ENCODE data around the gene CBARP. TPM values are rescaled to one million over a fixed set of nuclear protein-coding genes. Genes with fewer than 3 reads are reported as not detected.

CBARP gene
- total and polyA plus RNA-seq, 2 of the 13 experiments (the other 11 are each of a cell fraction or from before 2014, with no cell fraction given), result 1.2 to 1.4 TPM

DNA sequence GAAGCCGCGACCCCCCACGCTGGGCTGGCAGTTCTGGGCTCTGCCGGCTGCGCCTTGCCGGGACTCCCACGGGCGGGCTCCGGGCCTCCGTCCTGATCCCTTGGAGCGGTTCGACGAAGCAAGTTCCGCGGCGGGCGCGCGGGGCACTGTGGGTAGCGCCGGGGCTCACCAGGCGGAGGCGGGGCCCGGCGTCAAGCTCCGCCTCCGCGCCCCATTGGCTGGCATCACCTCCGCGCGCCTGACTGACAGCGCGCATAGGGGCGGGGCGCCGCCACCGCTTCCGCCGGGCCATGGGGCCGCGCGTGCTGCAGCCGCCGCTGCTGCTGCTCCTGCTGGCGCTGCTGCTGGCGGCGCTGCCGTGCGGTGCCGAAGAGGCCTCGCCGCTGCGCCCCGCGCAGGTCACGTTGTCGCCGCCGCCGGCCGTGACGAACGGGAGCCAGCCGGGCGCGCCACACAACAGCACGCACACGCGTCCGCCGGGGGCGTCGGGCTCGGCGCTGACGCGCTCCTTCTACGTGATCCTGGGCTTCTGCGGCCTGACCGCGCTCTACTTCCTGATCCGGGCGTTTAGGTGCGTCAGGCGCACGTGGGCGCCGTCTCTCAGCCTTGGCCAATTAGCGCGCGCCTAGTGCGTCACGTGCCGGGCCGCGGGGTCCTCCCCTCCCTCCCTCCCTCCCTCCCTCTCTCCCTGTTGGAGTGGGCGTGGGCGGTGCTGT lies 37.6 kb upstream of the CBARP start, which contains the start of gene FAM174C (continued):
- TF ChIP-seq ZNF607 (CRISPR knock-in tag; IDR thresholded peaks at IDR 0.05; ENCODE audit: borderline replicate concordance) (peak; percentile 46), RBM39 (IDR thresholded peaks at IDR 0.05; ENCODE audit: low read depth, low read length, poor library complexity, severe bottlenecking) (no peak), NCOA2 (CRISPR knock-in tag; IDR thresholded peaks at IDR 0.05) (peak; percentile 24; the same call in 1 of the 2 replicates), ZNF468 (CRISPR knock-in tag; IDR thresholded peaks at IDR 0.05) (no peak), CENPT (CRISPR knock-in tag; IDR thresholded peaks at IDR 0.05; ENCODE audit: low read depth) (0 out of 2 replicates have a peak, but pooled peaks have one; percentile 65), HDAC1 (CRISPR knock-in tag; IDR thresholded peaks at IDR 0.05) (peak; percentile 2; the same call in 1 of the 2 replicates), U2AF2 (IDR thresholded peaks at IDR 0.05; ENCODE audit: low read depth, low read length) (0 out of 2 replicates have a peak, but pooled peaks have one; percentile 21), GLI4 (CRISPR knock-in tag; IDR thresholded peaks at IDR 0.05; ENCODE audit: borderline replicate concordance) (0 out of 2 replicates have a peak, but pooled peaks have one; percentile 90), HMG20A (CRISPR knock-in tag; IDR thresholded peaks at IDR 0.05; ENCODE audit: borderline replicate concordance) (no peak)
- TF ChIP-seq, protein P1, sequence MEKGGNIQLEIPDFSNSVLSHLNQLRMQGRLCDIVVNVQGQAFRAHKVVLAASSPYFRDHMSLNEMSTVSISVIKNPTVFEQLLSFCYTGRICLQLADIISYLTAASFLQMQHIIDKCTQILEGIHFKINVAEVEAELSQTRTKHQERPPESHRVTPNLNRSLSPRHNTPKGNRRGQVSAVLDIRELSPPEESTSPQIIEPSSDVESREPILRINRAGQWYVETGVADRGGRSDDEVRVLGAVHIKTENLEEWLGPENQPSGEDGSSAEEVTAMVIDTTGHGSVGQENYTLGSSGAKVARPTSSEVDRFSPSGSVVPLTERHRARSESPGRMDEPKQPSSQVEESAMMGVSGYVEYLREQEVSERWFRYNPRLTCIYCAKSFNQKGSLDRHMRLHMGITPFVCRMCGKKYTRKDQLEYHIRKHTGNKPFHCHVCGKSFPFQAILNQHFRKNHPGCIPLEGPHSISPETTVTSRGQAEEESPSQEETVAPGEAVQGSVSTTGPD (CRISPR knock-in tag; IDR thresholded peaks at IDR 0.05), result no peak
- TF ChIP-seq, protein P2, sequence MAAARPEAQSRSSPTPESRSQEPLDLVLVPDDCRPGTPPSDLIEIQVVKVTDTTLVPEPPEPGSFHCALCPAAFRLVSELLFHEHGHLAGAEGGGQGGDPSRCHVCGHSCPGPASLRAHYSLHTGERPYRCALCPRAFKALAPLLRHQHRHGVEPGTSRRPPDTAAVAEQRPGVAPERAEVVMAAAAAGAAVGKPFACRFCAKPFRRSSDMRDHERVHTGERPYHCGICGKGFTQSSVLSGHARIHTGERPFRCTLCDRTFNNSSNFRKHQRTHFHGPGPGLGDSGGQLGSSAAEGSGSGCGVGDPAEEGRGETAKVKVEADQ (CRISPR knock-in tag; IDR thresholded peaks at IDR 0.05; ENCODE audit: borderline replicate concordance), result peak; percentile 68; the same call in 1 of the 2 replicates
- TF ChIP-seq, protein P3, sequence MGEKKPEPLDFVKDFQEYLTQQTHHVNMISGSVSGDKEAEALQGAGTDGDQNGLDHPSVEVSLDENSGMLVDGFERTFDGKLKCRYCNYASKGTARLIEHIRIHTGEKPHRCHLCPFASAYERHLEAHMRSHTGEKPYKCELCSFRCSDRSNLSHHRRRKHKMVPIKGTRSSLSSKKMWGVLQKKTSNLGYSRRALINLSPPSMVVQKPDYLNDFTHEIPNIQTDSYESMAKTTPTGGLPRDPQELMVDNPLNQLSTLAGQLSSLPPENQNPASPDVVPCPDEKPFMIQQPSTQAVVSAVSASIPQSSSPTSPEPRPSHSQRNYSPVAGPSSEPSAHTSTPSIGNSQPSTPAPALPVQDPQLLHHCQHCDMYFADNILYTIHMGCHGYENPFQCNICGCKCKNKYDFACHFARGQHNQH (CRISPR knock-in tag; IDR thresholded peaks at IDR 0.05), result peak; percentile 22; the same call in 1 of the 2 replicates
- TF ChIP-seq, protein P4, sequence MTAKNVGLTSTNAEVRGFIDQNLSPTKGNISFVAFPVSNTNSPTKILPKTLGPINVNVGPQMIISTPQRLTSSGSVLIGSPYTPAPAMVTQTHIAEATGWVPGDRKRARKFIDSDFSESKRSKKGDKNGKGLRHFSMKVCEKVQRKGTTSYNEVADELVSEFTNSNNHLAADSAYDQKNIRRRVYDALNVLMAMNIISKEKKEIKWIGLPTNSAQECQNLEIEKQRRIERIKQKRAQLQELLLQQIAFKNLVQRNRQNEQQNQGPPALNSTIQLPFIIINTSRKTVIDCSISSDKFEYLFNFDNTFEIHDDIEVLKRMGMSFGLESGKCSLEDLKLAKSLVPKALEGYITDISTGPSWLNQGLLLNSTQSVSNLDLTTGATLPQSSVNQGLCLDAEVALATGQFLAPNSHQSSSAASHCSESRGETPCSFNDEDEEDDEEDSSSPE (CRISPR knock-in tag; IDR thresholded peaks at IDR 0.05), result peak; percentile 49; the same call in 1 of the 2 replicates
- TF ChIP-seq, protein P5, sequence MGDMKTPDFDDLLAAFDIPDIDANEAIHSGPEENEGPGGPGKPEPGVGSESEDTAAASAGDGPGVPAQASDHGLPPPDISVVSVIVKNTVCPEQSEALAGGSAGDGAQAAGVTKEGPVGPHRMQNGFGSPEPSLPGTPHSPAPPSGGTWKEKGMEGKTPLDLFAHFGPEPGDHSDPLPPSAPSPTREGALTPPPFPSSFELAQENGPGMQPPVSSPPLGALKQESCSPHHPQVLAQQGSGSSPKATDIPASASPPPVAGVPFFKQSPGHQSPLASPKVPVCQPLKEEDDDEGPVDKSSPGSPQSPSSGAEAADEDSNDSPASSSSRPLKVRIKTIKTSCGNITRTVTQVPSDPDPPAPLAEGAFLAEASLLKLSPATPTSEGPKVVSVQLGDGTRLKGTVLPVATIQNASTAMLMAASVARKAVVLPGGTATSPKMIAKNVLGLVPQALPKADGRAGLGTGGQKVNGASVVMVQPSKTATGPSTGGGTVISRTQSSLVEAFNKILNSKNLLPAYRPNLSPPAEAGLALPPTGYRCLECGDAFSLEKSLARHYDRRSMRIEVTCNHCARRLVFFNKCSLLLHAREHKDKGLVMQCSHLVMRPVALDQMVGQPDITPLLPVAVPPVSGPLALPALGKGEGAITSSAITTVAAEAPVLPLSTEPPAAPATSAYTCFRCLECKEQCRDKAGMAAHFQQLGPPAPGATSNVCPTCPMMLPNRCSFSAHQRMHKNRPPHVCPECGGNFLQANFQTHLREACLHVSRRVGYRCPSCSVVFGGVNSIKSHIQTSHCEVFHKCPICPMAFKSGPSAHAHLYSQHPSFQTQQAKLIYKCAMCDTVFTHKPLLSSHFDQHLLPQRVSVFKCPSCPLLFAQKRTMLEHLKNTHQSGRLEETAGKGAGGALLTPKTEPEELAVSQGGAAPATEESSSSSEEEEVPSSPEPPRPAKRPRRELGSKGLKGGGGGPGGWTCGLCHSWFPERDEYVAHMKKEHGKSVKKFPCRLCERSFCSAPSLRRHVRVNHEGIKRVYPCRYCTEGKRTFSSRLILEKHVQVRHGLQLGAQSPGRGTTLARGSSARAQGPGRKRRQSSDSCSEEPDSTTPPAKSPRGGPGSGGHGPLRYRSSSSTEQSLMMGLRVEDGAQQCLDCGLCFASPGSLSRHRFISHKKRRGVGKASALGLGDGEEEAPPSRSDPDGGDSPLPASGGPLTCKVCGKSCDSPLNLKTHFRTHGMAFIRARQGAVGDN (CRISPR knock-in tag; IDR thresholded peaks at IDR 0.05), result peak; percentile 92
